Ascending aorta (tissue), 2 donors: ENCODE measurements around the gene DNAJC16. TPM values are rescaled to one million over a fixed set of nuclear protein-coding genes. Genes with fewer than 3 reads are reported as not detected.

Experiments used
- DNase-seq, 2 donors: peaks; one replicate each; pipeline ENCODE4 v3.0.0-alpha.2; 2019; ENCODE audit warnings: low spot score in 2 of 2
- H3K27ac ChIP-seq, 2 donors: fragments of 200-600 bp; sonication (generic); one replicate each; pipeline ENCODE4 v1.5.1; 2016 to 2017; ENCODE audit warnings: mild to moderate bottlenecking in 1 of 2
- H3K27me3 ChIP-seq: fragments of 200-600 bp; sonication (generic); one replicate; pipeline ENCODE4 v1.5.1; 2017
- H3K36me3 ChIP-seq, 2 donors: fragments of 200-600 bp; sonication (generic); one replicate each; pipeline ENCODE4 v1.5.1; 2016
- H3K4me1 ChIP-seq, 2 donors: fragments of 200-600 bp; sonication (generic); one replicate each; pipeline ENCODE4 v1.5.1; 2016 to 2017; ENCODE audit warnings: mild to moderate bottlenecking in 1 of 2
- H3K4me3 ChIP-seq, 2 donors: fragments of 200-600 bp; sonication (generic); one replicate each; pipeline ENCODE4 v1.5.1; 2016 to 2017; ENCODE audit warnings: mild to moderate bottlenecking in 1 of 2
- H3K9me3 ChIP-seq, 2 donors: fragments of 200-600 bp; sonication (generic); one replicate each; pipeline ENCODE4 v1.5.1; 2016
- CTCF ChIP-seq, 3 experiments: fragments of 200-600 bp in 2 of 3; fragments of 450-650 bp in 1 of 3; sonication (generic) in 2 of 3; IDR thresholded peaks; one replicate each; pipeline ENCODE4 v1.5.1; 2016 to 2019; ENCODE audit warnings: antibody characterized with exemption in 3 of 3, mild to moderate bottlenecking in 1 of 3, moderate library complexity in 1 of 3
- intact Hi-C: fragments of 100-400 bp; cut with DNase I; formaldehyde crosslinking; loops from one replicate; pipeline ENCODE4 v1.15.1; 2023
- total RNA-seq: library from RNA; depleted of rRNA; stranded (reverse); fragments of >200 nt; gene quantifications from one replicate; pipeline ENCODE4 v1.1.0, GENCODE V29; 2016

The DNAJC16 gene
- total RNA-seq, 1 donor from 2014 or later, result 11.4 TPM

- DNase-seq, result no peak
- H3K27me3 ChIP-seq, result no peaks in the 10 kb centered on the region
- H3K36me3 ChIP-seq, result peaks cover 71 to 88% of the 10 kb centered on the region in 2 donors
- H3K9me3 ChIP-seq, result no peaks in the 10 kb centered on the region
- no peaks in the 10 kb centered on the region for H3K4me1 ChIP-seq
- no peak overlapping the region for H3K27ac ChIP-seq
- H3K4me3 ChIP-seq, result no peak overlapping the region
- TF ChIP-seq CTCF (IDR thresholded peaks at IDR 0.05), result no peak
- intact Hi-C loops, result no loop called here
Measured at GRCh38 chr1:15540186-15540585, 13.5 kb downstream of the DNAJC16 start.

GRCh38 chr1:15541231-15541792 lies 14.7 kb downstream of the DNAJC16 start:
- Histone ChIP-seq H3K36me3 (peaks cover 66 to 88% of the 10 kb centered on the region in 2 donors), H3K27me3 (no peaks in the 10 kb centered on the region), H3K9me3 (no peaks in the 10 kb centered on the region), H3K27ac (no peak overlapping the region), H3K4me3 (no peak overlapping the region), H3K4me1 (no peaks in the 10 kb centered on the region)
- no peak for DNase-seq
- intact Hi-C loops, result no loop called here
- TF ChIP-seq CTCF (IDR thresholded peaks at IDR 0.05), result no peak

- Histone ChIP-seq H3K27me3 (no peaks in the 10 kb centered on the region), H3K4me1 (no peaks in the 10 kb centered on the region), H3K4me3 (no peak overlapping the region), H3K9me3 (no peaks in the 10 kb centered on the region), H3K27ac (no peak overlapping the region), H3K36me3 (peaks cover 66 to 87% of the 10 kb centered on the region in 2 donors)
- no peak for TF ChIP-seq CTCF (IDR thresholded peaks at IDR 0.05)
- no peak for DNase-seq
- intact Hi-C loops, result no loop called here
Measured at GRCh38 chr1:15542388-15543250, 16.0 kb downstream of the DNAJC16 start.

GRCh38 chr1:15543251-15543588 lies 16.6 kb downstream of the DNAJC16 start:
- no peaks in the 10 kb centered on the region for H3K4me1 ChIP-seq
- H3K9me3 ChIP-seq, result no peaks in the 10 kb centered on the region
- H3K4me3 ChIP-seq, result no peak overlapping the region
- TF ChIP-seq CTCF (IDR thresholded peaks at IDR 0.05), result no peak
- peaks cover 66 to 87% of the 10 kb centered on the region in 2 donors for H3K36me3 ChIP-seq
- no peaks in the 10 kb centered on the region for H3K27me3 ChIP-seq
- intact Hi-C loops, result no loop called here
- H3K27ac ChIP-seq, result no peak overlapping the region
- DNase-seq, result no peak

- H3K9me3 ChIP-seq, result no peaks in the 10 kb centered on the region
- H3K27me3 ChIP-seq, result no peaks in the 10 kb centered on the region
- H3K27ac ChIP-seq, result no peak overlapping the region
- no peak overlapping the region for H3K4me3 ChIP-seq
- no peaks in the 10 kb centered on the region for H3K4me1 ChIP-seq
- DNase-seq, result no peak
- no peak for TF ChIP-seq CTCF (IDR thresholded peaks at IDR 0.05)
- intact Hi-C loops, result no loop called here
- H3K36me3 ChIP-seq, result peaks cover 63 to 85% of the 10 kb centered on the region in 2 donors
Measured at GRCh38 chr1:15543589-15544568, 17.2 kb downstream of the DNAJC16 start.
